Upper lobe of right lung (tissue), 1 donor: ENCODE results near the gene PLK5. TPM values are rescaled to one million over a fixed set of nuclear protein-coding genes. Genes with fewer than 3 reads are reported as not detected.
"Not testable (repeated sequence)": the region's sequence is repeated elsewhere in the genome, so short reads cannot be mapped to it uniquely, and the experiment has no call there.

Experiments used
- ATAC-seq: fragments of 200-7000 bp; cut with Tn5 transposase; one replicate; pipeline ENCODE4 v1.9.1; 2020; ENCODE audit warnings: mild to moderate bottlenecking, moderate library complexity
- DNase-seq: peaks from one replicate; pipeline ENCODE4 v3.0.0-alpha.2; 2020
- H3K27ac ChIP-seq: fragments of 200-600 bp; one replicate; pipeline ENCODE4 v1.8.0; 2022
- H3K27me3 ChIP-seq: fragments of 200-600 bp; one replicate; pipeline ENCODE4 v1.8.0; 2022; ENCODE audit warnings: mild to moderate bottlenecking
- H3K36me3 ChIP-seq: fragments of 200-600 bp; one replicate; pipeline ENCODE4 v1.8.0; 2022
- H3K4me1 ChIP-seq: fragments of 200-600 bp; one replicate; pipeline ENCODE4 v1.8.0; 2022
- H3K4me3 ChIP-seq: fragments of 200-600 bp; one replicate; pipeline ENCODE4 v1.8.0; 2022; ENCODE audit warnings: mild to moderate bottlenecking
- H3K9me3 ChIP-seq: fragments of 200-600 bp; one replicate; pipeline ENCODE4 v1.8.0; 2022
- intact Hi-C: fragments of 100-400 bp; cut with DNase I; formaldehyde crosslinking; loops from one replicate; pipeline ENCODE4 v1.11.0; 2022
- total RNA-seq: library from RNA; stranded (reverse); fragmentation: NEBNext Ultra II Directional; extraction: Animal tissue kit (Norgen Biotek cat#: 25700); gene quantifications from one replicate; pipeline ENCODE4 v1.2.1, GENCODE V29; 2021
- TF ChIP-seq, protein P1 (sequence below): fragments of 200-600 bp; IDR thresholded peaks from one replicate; pipeline ENCODE4 v1.8.0; 2022; ENCODE audit warnings: antibody characterized with exemption
- donor health status: DM: no; HTN: yes; CAD: no; lungs with severe emphysema.

PLK5 gene
- total RNA-seq, 1 donor from 2014 or later = not detected

DNA sequence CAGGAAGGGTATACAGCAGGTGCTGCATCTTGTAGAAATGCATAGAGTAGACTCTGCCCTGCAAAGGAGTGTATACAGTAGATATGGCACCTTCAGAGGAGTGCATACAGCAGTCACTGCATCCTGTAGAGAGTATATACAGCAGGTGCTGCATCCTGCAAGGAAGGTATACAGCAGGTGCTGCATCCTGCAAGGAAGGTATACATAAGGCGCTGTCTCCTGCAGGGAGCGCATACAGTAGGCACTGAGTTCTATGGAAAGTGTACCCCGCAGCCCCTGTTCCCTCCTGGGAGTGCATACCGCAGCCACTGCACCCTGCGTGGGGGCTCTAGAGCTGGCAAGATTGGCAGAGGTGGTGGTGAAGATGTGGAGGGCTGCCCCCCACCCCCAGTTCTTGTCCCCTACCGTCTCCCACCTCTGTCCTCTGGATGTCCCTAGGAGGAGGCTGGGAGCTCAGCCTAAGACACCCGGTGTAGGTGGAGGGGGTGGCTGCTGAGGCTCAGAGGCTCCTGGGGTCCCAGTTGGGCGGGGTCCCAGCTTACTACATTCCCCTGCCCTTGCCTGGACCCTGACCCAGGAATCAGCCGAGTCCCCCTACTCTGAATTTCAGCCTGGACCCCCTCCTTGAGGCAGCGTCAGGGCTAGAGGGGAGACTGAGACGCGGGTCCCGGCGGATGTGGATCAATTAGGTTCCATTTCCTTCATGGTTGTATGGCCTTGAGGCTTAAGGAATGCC is 8.7 kb upstream of the PLK5 start:
- ATAC-seq (no peak), DNase-seq (no peak)
- intact Hi-C loops = no loop called here
- no peaks in the 10 kb centered on the region for H3K36me3 ChIP-seq
- H3K27ac ChIP-seq = no peak overlapping the region
- H3K27me3 ChIP-seq = peaks cover 56% of the 10 kb centered on the region
- no peak overlapping the region for H3K4me3 ChIP-seq
- H3K4me1 ChIP-seq = peaks cover 7% of the 10 kb centered on the region
- TF ChIP-seq, protein P1, sequence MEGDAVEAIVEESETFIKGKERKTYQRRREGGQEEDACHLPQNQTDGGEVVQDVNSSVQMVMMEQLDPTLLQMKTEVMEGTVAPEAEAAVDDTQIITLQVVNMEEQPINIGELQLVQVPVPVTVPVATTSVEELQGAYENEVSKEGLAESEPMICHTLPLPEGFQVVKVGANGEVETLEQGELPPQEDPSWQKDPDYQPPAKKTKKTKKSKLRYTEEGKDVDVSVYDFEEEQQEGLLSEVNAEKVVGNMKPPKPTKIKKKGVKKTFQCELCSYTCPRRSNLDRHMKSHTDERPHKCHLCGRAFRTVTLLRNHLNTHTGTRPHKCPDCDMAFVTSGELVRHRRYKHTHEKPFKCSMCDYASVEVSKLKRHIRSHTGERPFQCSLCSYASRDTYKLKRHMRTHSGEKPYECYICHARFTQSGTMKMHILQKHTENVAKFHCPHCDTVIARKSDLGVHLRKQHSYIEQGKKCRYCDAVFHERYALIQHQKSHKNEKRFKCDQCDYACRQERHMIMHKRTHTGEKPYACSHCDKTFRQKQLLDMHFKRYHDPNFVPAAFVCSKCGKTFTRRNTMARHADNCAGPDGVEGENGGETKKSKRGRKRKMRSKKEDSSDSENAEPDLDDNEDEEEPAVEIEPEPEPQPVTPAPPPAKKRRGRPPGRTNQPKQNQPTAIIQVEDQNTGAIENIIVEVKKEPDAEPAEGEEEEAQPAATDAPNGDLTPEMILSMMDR = no peak
- H3K9me3 ChIP-seq = no peaks in the 10 kb centered on the region

DNA sequence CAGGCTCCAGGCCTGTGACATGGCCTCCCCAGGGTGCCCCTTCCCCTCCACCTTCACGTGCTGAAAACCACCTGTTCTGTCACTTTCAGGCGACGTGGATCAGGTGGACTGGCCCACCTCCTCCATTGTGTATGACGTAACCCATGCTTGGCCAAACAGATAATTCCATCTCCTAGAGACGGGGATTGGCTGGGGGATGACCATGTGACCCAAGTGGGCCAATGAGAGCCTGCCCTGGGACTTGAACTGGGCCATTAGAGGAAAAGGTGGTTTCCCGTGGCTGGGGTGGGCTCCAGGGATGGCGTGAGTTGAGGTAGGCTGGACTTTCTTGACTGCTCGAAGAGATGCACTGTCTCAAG is 7.5 kb upstream of the PLK5 start:
- no peak for DNase-seq

DNA sequence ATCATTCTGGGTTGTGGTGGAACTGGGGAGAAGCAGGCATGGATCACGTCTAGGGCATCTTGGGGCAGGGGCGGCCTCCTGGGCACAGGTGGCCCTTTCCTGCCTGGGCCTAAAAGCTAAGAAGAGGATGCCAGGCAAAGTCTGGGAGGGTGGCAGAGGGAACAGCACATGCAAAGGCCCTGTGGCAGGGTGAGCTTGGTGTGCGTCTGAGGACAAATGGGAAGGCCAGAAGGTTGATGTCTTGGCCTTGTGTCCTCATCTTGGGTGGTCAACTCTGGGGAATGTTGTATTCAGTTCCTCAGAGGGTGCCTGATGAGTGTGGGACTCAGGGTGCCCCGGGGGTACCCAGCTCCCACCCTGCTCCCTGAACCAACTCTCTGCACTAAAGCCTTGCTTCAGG is 5.4 kb upstream of the PLK5 start:
- Histone ChIP-seq H3K4me3 (no peak overlapping the region), H3K4me1 (peaks cover 3% of the 10 kb centered on the region), H3K36me3 (no peaks in the 10 kb centered on the region), H3K27ac (no peak overlapping the region), H3K9me3 (no peaks in the 10 kb centered on the region), H3K27me3 (peaks cover 39% of the 10 kb centered on the region)
- no peak for DNase-seq
- intact Hi-C loops = no loop called here
- TF ChIP-seq, protein P1 = no peak
- ATAC-seq = no peak

More for the DNA sequence above, 7.5 kb upstream of the PLK5 start:
- Histone ChIP-seq H3K4me1 (peaks cover 7% of the 10 kb centered on the region), H3K27me3 (peaks cover 46% of the 10 kb centered on the region), H3K27ac (no peak overlapping the region), H3K36me3 (no peaks in the 10 kb centered on the region), H3K9me3 (no peaks in the 10 kb centered on the region), H3K4me3 (no peak overlapping the region)
- ATAC-seq = no peak
- TF ChIP-seq, protein P1 = no peak
- intact Hi-C loops = no loop called here

DNA sequence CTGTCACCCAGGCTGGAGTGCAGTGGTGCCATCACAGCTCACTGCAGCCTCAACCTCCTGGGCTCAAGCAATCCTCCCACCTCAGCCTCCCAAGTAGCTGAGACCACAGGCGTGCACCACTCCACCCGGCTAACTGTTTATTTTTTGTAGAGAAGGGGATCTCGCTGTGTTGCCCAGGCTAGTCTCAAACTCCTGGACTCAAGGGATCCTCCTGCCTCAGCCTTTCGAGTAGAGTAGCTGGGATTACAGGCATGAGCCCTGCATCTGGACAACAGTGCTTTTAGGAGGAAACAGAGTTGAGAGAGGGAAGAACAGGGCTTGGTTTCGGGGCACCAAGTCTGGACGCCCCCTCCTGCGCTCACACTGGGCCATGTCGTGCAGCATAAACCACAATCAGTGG is 4.1 kb upstream of the PLK5 start:
- H3K4me3 ChIP-seq, H3K4me1 ChIP-seq, intact Hi-C loops, H3K36me3 ChIP-seq, ATAC-seq, H3K27ac ChIP-seq, DNase-seq, H3K9me3 ChIP-seq: not testable (repeated sequence)
- H3K27me3 ChIP-seq = peaks cover 34% of the 10 kb centered on the region

DNA sequence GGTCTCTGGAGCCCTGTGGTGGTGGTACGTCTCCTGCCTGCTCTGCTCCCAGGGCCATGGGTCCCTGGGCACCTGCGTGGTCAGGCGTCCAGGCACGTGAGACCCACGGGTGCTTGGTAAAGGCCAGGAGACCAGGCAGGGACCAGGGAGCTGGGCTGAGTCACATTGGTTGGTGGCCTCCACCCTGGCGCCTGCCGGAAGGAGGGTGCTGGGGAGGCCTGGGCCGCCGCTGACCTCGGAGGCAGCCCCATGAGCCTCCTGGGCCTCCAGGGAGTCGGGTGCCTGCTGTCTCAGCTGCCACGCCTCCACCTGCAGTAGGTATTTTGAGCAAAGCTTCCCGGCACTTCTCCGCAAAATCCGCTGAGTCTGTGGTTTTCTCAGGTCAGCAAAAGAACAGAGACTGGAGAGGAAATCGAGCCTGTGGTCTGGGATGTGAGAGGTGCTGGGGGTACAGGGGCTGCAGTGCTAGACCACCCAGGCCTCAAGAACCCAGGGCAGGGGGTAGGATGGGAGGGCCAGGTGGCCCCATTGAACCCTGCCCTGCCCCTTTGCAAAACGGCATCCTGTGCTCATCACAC is 3.6 kb upstream of the PLK5 start:
- DNase-seq (no peak), ATAC-seq (no peak)
- peaks cover 34% of the 10 kb centered on the region for H3K27me3 ChIP-seq
- H3K27ac ChIP-seq = no peak overlapping the region
- H3K9me3 ChIP-seq = no peaks in the 10 kb centered on the region
- no peaks in the 10 kb centered on the region for H3K4me1 ChIP-seq
- H3K36me3 ChIP-seq = no peaks in the 10 kb centered on the region
- TF ChIP-seq, protein P1 = no peak
- H3K4me3 ChIP-seq = no peak overlapping the region
- intact Hi-C loops = no loop called here

DNA sequence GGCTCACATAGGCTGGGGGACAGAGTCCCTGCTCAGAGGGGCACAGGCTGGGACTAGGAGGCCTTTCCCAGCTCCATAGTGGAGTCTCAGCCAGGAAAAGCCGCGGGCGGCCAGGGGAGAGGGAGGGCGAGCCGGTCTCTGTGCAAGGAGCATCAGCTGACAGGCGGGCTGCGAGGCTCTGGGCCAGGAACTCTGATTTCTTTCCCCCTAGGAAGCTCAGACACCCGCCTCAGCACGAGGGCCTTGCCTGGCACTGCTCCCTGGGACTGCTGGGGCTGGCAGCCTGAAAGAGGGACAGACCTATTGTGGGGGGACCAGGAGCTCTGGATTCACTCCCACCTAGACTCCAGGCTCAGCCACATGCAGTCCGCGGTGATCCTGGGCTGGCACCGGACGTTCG is 2.2 kb upstream of the PLK5 start:
- H3K27me3 ChIP-seq = peaks cover 37% of the 10 kb centered on the region
- intact Hi-C loops = no loop called here
- DNase-seq (no peak), ATAC-seq (no peak)
- H3K9me3 ChIP-seq = no peaks in the 10 kb centered on the region
- no peak overlapping the region for H3K4me3 ChIP-seq
- H3K36me3 ChIP-seq = no peaks in the 10 kb centered on the region
- H3K4me1 ChIP-seq = no peaks in the 10 kb centered on the region
- TF ChIP-seq, protein P1 = no peak
- H3K27ac ChIP-seq = no peak overlapping the region
